HCT116 (cell line): ENCODE measurements around the gene PDE9A. TPM values are rescaled to one million over a fixed set of nuclear protein-coding genes. Genes with fewer than 3 reads are reported as not detected.

Experiments
- ATAC-seq: fragments of 200-7000 bp; cut with Tn5 transposase; 2 replicates; pipeline ENCODE4 v1.9.1; 2020; ENCODE audit warnings: mild to moderate bottlenecking, moderate library complexity
- BruUV-seq: library from RNA; stranded (reverse); fragments of 400-500 nt; replicated peaks from 2 replicates; lab custom pipeline; 2021; lab: Mats Ljungman, UMichigan
- CTCF ChIA-PET: fragments of 300-600 bp; sonication (Branson Sonifier 250); formaldehyde crosslinking; loops from one replicate; lab custom pipeline; 2021; ENCODE audit warnings: antibody characterized with exemption; lab: Charles Lee
- POLR2A ChIA-PET: fragments of 300-600, 350-600 bp; sonication (Branson Sonifier 250); formaldehyde crosslinking; loops from one replicate; lab custom pipeline; 2021; ENCODE audit warnings: antibody characterized with exemption; lab: Charles Lee
- RAD21 ChIA-PET, 2 experiments: fragments of 300-600 bp; sonication (Branson Sonifier 250); formaldehyde crosslinking; loops; one replicate each; lab custom pipeline; 2023; ENCODE audit warnings: low total read pairs in 2 of 2; ENCODE audit not compliant: uncharacterized antibody in 2 of 2, unreplicated experiment in 2 of 2, low non-redundant PET in 1 of 2; lab: Charles Lee
- DNase-seq: peaks from one replicate; pipeline ENCODE4 v3.0.0-alpha.2; 2010; ENCODE audit warnings: low read depth, low spot score
- H2AFZ ChIP-seq: fragments of 200-600 bp; shearing (Covaris generic), sonication (generic); 2 replicates; pipeline ENCODE4 v1.6.1; 2017; ENCODE audit warnings: low read depth, mixed run types, mixed read lengths, antibody characterized with exemption, low read length; ENCODE audit not compliant: poor library complexity, severe bottlenecking
- H3K27ac ChIP-seq: 2 replicates; pipeline ENCODE4 v1.5.1; 2012; ENCODE audit warnings: low read depth, low read length
- H3K27me3 ChIP-seq: fragments of 200-600 bp; sonication (generic); 2 replicates; pipeline ENCODE4 v1.6.1; 2016; ENCODE audit warnings: mixed run types, low read length, mixed read lengths; ENCODE audit not compliant: insufficient read depth
- H3K36me3 ChIP-seq, 2 experiments: fragments of 200-500 bp in 1 of 2; fragments of 200-600 bp in 1 of 2; sonication (Bioruptor generic) in 1 of 2; sonication (generic) in 1 of 2; 2 replicates each; pipeline versions ENCODE4 v1.5.1 to v1.6.1; 2014 to 2016; ENCODE audit warnings: low read length in 2 of 2, inconsistent platforms in 1 of 2, mixed read lengths in 1 of 2, mixed run types in 1 of 2; ENCODE audit not compliant: insufficient read depth in 2 of 2, control insufficient read depth in 1 of 2
- H3K4me1 ChIP-seq, 2 experiments: fragments of 200-600 bp in 1 of 2; sonication (generic) in 1 of 2; 2 replicates each; pipeline versions ENCODE4 v1.5.1 to v1.6.1; 2012 to 2017; ENCODE audit warnings: low read length in 2 of 2, inconsistent platforms in 1 of 2, mild to moderate bottlenecking in 1 of 2, mixed read lengths in 1 of 2, mixed run types in 1 of 2, moderate library complexity in 1 of 2; ENCODE audit not compliant: insufficient read depth in 2 of 2, control insufficient read depth in 1 of 2
- H3K4me2 ChIP-seq: fragments of 200-600 bp; sonication (generic); 2 replicates; pipeline ENCODE4 v1.6.1; 2017; ENCODE audit warnings: mixed run types, low read length, mixed read lengths
- H3K4me3 ChIP-seq, 2 experiments: fragments of 200-600 bp in 1 of 2; sonication (generic) in 1 of 2; replicated peaks in 1 of 2; 2 replicates each; pipeline ENCODE4 v1.5.1; 2011 to 2016; ENCODE audit warnings: low read length in 2 of 2, control low read depth in 1 of 2, low read depth in 1 of 2, mild to moderate bottlenecking in 1 of 2, mixed read lengths in 1 of 2, mixed run types in 1 of 2
- H3K79me2 ChIP-seq: fragments of 200-600 bp; sonication (generic); 2 replicates; pipeline ENCODE4 v1.6.1; 2017; ENCODE audit warnings: mild to moderate bottlenecking, mixed run types, low read length, moderate library complexity, mixed read lengths; ENCODE audit not compliant: insufficient read depth
- H3K9ac ChIP-seq: fragments of 200-600 bp; sonication (generic); 2 replicates; pipeline ENCODE4 v1.6.1; 2016; ENCODE audit warnings: low read length, mixed read lengths
- H3K9me2 ChIP-seq: fragments of 200-600 bp; sonication (generic), shearing (Covaris generic); 2 replicates; pipeline ENCODE4 v1.6.1; 2017; ENCODE audit warnings: mixed run types, mild to moderate bottlenecking, moderate library complexity; ENCODE audit not compliant: insufficient read depth
- H3K9me3 ChIP-seq, 2 experiments: fragments of 200-500 bp in 1 of 2; fragments of 200-600 bp in 1 of 2; sonication (Bioruptor generic) in 1 of 2; sonication (generic) in 1 of 2; 2 replicates each; pipeline ENCODE4 v1.6.1; 2014 to 2017; ENCODE audit warnings: low read length in 2 of 2, mixed read lengths in 2 of 2, inconsistent platforms in 1 of 2, low read depth in 1 of 2, mild to moderate bottlenecking in 1 of 2, mixed run types in 1 of 2, moderate library complexity in 1 of 2; ENCODE audit not compliant: control insufficient read depth in 1 of 2, insufficient read depth in 1 of 2
- H4K20me1 ChIP-seq: fragments of 200-600 bp; sonication (generic), shearing (Covaris generic); 2 replicates; pipeline ENCODE4 v1.6.1; 2017; ENCODE audit warnings: mixed run types, mild to moderate bottlenecking, moderate library complexity; ENCODE audit not compliant: insufficient read depth
- CBX3 ChIP-seq: IDR thresholded peaks from 2 replicates; pipeline ENCODE4 v1.6.1; 2012; ENCODE audit warnings: low read depth
- EGR1 ChIP-seq: IDR thresholded peaks from 2 replicates; pipeline ENCODE4 v1.6.1; 2012; ENCODE audit warnings: low read depth
- ELF1 ChIP-seq: IDR thresholded peaks from 2 replicates; pipeline ENCODE4 v1.6.1; 2012; ENCODE audit warnings: low read depth, borderline replicate concordance
- EZH2 ChIP-seq: fragments of 200-600 bp; sonication (generic); IDR thresholded peaks from 2 replicates; pipeline ENCODE4 v1.6.1; 2017; ENCODE audit warnings: antibody characterized with exemption, mixed run types
- EZH2phosphoT487 ChIP-seq: fragments of 200-600 bp; IDR thresholded peaks from 2 replicates; pipeline ENCODE4 v1.6.1; 2018; ENCODE audit warnings: antibody characterized with exemption, borderline replicate concordance
- POLR2A ChIP-seq: IDR thresholded peaks from 2 replicates; pipeline ENCODE4 v1.7.0; 2011; ENCODE audit warnings: borderline replicate concordance; ENCODE audit not compliant: insufficient read depth, insufficient read length; ENCODE audit errors: extremely low read depth
- POLR2AphosphoS5 ChIP-seq: IDR thresholded peaks from 2 replicates; pipeline ENCODE4 v1.6.1; 2011; ENCODE audit warnings: mild to moderate bottlenecking, low read depth, low read length, moderate library complexity
- SIN3A ChIP-seq: IDR thresholded peaks from 2 replicates; pipeline ENCODE4 v1.6.1; 2012; ENCODE audit warnings: low read depth
- SRF ChIP-seq: IDR thresholded peaks from 2 replicates; pipeline ENCODE4 v1.6.1; 2012; ENCODE audit warnings: low read depth
- TCF7L2 ChIP-seq: IDR thresholded peaks from 2 replicates; pipeline ENCODE4 v1.7.0; 2011; ENCODE audit warnings: borderline replicate concordance, inconsistent platforms; ENCODE audit not compliant: insufficient read depth, insufficient read length; ENCODE audit errors: extremely low read depth
- YY1 ChIP-seq: IDR thresholded peaks from 2 replicates; pipeline ENCODE4 v1.6.1; 2011; ENCODE audit warnings: low read length, low read depth, moderate library complexity, mild to moderate bottlenecking; ENCODE audit not compliant: insufficient replicate concordance; ENCODE audit errors: extremely low read depth
- ZNF274 ChIP-seq: fragments of 200-500 bp; sonication (Bioruptor generic); IDR thresholded peaks from 2 replicates; pipeline ENCODE4 v1.6.1; 2014; ENCODE audit warnings: mild to moderate bottlenecking, low read depth, low read length, inconsistent platforms
- intact Hi-C: fragments of 100-400 bp; cut with micrococcal nuclease; formaldehyde crosslinking; loops from 2 replicates; pipeline ENCODE4 v1.10.0; 2022
- total RNA-seq: library from RNA; stranded (reverse); gene quantifications from one replicate; pipeline ENCODE4 v1.2.1, GENCODE V29; 2021; ENCODE audit not compliant: unreplicated experiment
- TF ChIP-seq, protein P1 (sequence below): IDR thresholded peaks from 2 replicates; pipeline ENCODE4 v1.6.1; 2012
- TF ChIP-seq, protein P2 (sequence below), 3 experiments: fragments of 200-600 bp in 1 of 3; sonication (generic) in 1 of 3; IDR thresholded peaks in 2 of 3; conservative IDR thresholded peaks in 1 of 3; 2 replicates each; pipeline ENCODE4 v1.5.1; 2012 to 2017; ENCODE audit warnings: low read depth in 2 of 3, low read length in 2 of 3, antibody characterized with exemption in 1 of 3, borderline replicate concordance in 1 of 3, control low read depth in 1 of 3, mild to moderate bottlenecking in 1 of 3, mixed read lengths in 1 of 3, mixed run types in 1 of 3, moderate library complexity in 1 of 3; ENCODE audit not compliant: insufficient read depth in 1 of 3
- TF ChIP-seq, protein P3 (sequence below): IDR thresholded peaks from 2 replicates; pipeline ENCODE4 v1.6.1; 2011; ENCODE audit warnings: mild to moderate bottlenecking, low read length, moderate library complexity; ENCODE audit not compliant: insufficient replicate concordance; ENCODE audit errors: extremely low read depth

The PDE9A gene
- total RNA-seq, 1 experiment from 2014 or later = 31.4 TPM

- H3K79me2 ChIP-seq = no peaks in the 10 kb centered on the region
- peaks cover 0 to 4% of the 10 kb centered on the region in 2 experiments; a peak in 1 of 4 replicates for H3K36me3 ChIP-seq
- RAD21 ChIA-PET = no interaction called here
- POLR2A ChIA-PET = no interaction called here
- H3K4me3 ChIP-seq = no peak overlapping the region
- H3K4me1 ChIP-seq = peaks cover 19% of the 10 kb centered on the region in 2 experiments
- no peak for TF ChIP-seq EZH2phosphoT487
- no peak for TF ChIP-seq EZH2
- TF ChIP-seq ELF1 = no peak
- TF ChIP-seq EGR1 = no peak
- no peak for TF ChIP-seq CBX3
- no peak overlapping the region for H3K4me2 ChIP-seq
- ATAC-seq = no peak
- no peak overlapping the region for H3K9ac ChIP-seq
- no peaks in the 10 kb centered on the region for H3K27me3 ChIP-seq
- no TSS peak for BruUV-seq
- CTCF ChIA-PET = no interaction called here
- no peak overlapping the region for H3K27ac ChIP-seq
- H2AFZ ChIP-seq = no peak overlapping the region
- no peaks in the 10 kb centered on the region for H3K9me2 ChIP-seq
- no peaks in the 10 kb centered on the region for H3K9me3 ChIP-seq
- no peaks in the 10 kb centered on the region for H4K20me1 ChIP-seq
- no peak for DNase-seq
- intact Hi-C loops = no loop called here
Observed at GRCh38 chr21:42733037-42733627, 79.7 kb downstream of the PDE9A start.

DNA sequence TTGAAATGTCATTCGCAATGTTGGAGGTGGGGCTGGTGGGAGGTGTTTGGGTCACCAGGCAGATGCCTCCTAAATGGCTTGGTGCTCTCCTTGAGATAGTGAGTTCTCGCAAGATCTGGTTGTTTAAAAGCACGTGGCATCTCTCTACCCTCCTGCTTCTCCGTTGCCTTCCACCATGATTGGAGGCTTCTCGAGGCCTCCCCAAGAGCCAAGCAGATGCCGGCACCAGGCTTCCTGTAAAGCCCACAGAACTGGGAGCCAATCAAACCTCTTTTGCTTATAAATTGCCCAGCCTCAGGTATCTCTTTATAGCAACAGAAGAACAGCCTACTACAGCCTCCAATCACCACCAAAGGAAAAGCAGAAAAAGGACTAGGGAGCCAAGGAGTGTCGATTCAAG, 80.5 kb downstream of the PDE9A start:
- ATAC-seq (no peak), DNase-seq (no peak)
- Histone ChIP-seq H3K79me2 (no peaks in the 10 kb centered on the region), H3K27me3 (no peaks in the 10 kb centered on the region), H4K20me1 (no peaks in the 10 kb centered on the region), H3K4me3 (no peak overlapping the region), H3K4me2 (no peak overlapping the region), H3K9me2 (no peaks in the 10 kb centered on the region), H3K36me3 (peaks cover 0 to 4% of the 10 kb centered on the region in 2 experiments; a peak in 1 of 4 replicates), H3K9ac (no peak overlapping the region), H3K9me3 (no peaks in the 10 kb centered on the region), H3K4me1 (peaks cover 19% of the 10 kb centered on the region in 2 experiments), H2AFZ (no peak overlapping the region), H3K27ac (no peak overlapping the region)
- CTCF ChIA-PET = no interaction called here
- intact Hi-C loops = no loop called here
- RAD21 ChIA-PET = no interaction called here
- POLR2A ChIA-PET = no interaction called here
- no TSS peak for BruUV-seq
- TF ChIP-seq ELF1 = no peak
- no peak for TF ChIP-seq TCF7L2
- no peak for TF ChIP-seq ZNF274
- TF ChIP-seq, protein P1, sequence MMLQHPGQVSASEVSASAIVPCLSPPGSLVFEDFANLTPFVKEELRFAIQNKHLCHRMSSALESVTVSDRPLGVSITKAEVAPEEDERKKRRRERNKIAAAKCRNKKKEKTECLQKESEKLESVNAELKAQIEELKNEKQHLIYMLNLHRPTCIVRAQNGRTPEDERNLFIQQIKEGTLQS = no peak
- TF ChIP-seq POLR2A = no peak
- TF ChIP-seq SRF = no peak
- TF ChIP-seq EZH2 = no peak
- TF ChIP-seq, protein P2, sequence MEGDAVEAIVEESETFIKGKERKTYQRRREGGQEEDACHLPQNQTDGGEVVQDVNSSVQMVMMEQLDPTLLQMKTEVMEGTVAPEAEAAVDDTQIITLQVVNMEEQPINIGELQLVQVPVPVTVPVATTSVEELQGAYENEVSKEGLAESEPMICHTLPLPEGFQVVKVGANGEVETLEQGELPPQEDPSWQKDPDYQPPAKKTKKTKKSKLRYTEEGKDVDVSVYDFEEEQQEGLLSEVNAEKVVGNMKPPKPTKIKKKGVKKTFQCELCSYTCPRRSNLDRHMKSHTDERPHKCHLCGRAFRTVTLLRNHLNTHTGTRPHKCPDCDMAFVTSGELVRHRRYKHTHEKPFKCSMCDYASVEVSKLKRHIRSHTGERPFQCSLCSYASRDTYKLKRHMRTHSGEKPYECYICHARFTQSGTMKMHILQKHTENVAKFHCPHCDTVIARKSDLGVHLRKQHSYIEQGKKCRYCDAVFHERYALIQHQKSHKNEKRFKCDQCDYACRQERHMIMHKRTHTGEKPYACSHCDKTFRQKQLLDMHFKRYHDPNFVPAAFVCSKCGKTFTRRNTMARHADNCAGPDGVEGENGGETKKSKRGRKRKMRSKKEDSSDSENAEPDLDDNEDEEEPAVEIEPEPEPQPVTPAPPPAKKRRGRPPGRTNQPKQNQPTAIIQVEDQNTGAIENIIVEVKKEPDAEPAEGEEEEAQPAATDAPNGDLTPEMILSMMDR (IDR thresholded peaks at IDR 0.05 in 2 of 3, conservative IDR thresholded peaks at IDR 0.05 in 1 of 3; ENCODE audit: borderline replicate concordance in 1 of 3, insufficient read depth in 1 of 3, low read depth in 2 of 3, low read length in 2 of 3) = no peak
- TF ChIP-seq EZH2phosphoT487 = no peak
- TF ChIP-seq SIN3A = no peak
- no peak for TF ChIP-seq POLR2AphosphoS5
- TF ChIP-seq, protein P3, sequence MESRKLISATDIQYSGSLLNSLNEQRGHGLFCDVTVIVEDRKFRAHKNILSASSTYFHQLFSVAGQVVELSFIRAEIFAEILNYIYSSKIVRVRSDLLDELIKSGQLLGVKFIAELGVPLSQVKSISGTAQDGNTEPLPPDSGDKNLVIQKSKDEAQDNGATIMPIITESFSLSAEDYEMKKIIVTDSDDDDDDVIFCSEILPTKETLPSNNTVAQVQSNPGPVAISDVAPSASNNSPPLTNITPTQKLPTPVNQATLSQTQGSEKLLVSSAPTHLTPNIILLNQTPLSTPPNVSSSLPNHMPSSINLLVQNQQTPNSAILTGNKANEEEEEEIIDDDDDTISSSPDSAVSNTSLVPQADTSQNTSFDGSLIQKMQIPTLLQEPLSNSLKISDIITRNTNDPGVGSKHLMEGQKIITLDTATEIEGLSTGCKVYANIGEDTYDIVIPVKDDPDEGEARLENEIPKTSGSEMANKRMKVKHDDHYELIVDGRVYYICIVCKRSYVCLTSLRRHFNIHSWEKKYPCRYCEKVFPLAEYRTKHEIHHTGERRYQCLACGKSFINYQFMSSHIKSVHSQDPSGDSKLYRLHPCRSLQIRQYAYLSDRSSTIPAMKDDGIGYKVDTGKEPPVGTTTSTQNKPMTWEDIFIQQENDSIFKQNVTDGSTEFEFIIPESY = no peak
- TF ChIP-seq YY1 = no peak
